A549 (cell line): ENCODE measurements around the gene DSCAM. TPM values are rescaled to one million over a fixed set of nuclear protein-coding genes. Genes with fewer than 3 reads are reported as not detected.

Experiments
- ATAC-seq, 2 experiments: fragments of 200-7000 bp in 1 of 2; fragments of >200 bp in 1 of 2; cut with Nextera tagmentation in 1 of 2; cut with Tn5 transposase in 1 of 2; 3 replicates each; pipeline versions ENCODE4 v1.8.0 to v1.9.1; 2018 to 2020; ENCODE audit warnings: mild to moderate bottlenecking in 1 of 2, moderate library complexity in 1 of 2
- CTCF ChIA-PET: fragments of 300-600 bp; sonication (Branson Sonifier 250); formaldehyde crosslinking; extraction: SDS; loops from one replicate; lab custom pipeline; 2021; ENCODE audit warnings: antibody characterized with exemption, inconsistent platforms; lab: Yijun Ruan, JAX
- POLR2A ChIA-PET: fragments of 350-600 bp; formaldehyde crosslinking; extraction: SDS; loops from one replicate; lab custom pipeline; 2021; ENCODE audit warnings: antibody characterized with exemption, inconsistent platforms; lab: Yijun Ruan, JAX
- DNase-seq, 2 experiments: peaks; one replicate each; pipeline versions ENCODE4 v3.0.0 to v3.0.0-alpha.2; 2011 to 2016; ENCODE audit warnings: low read depth in 1 of 2, low spot score in 1 of 2
- FAIRE-seq: peaks from 2 replicates; lab custom pipeline; 2011; peaks lifted over from hg19 to GRCh38; lab: Jason Lieb, UNC
- H3K27ac ChIP-seq, 2 experiments: fragments of >200 bp; sonication (Bioruptor Twin); formaldehyde crosslinking; 3 replicates each; pipeline ENCODE4 v1.5.1; 2016 to 2017
- H3K4me1 ChIP-seq: fragments of >200 bp; sonication (Bioruptor Twin); formaldehyde crosslinking; 3 replicates; pipeline ENCODE4 v1.6.1; 2016
- H3K4me2 ChIP-seq: fragments of >200 bp; sonication (Bioruptor Twin); formaldehyde crosslinking; 3 replicates; pipeline ENCODE4 v1.6.1; 2016
- H3K4me3 ChIP-seq: fragments of >200 bp; sonication (Bioruptor Twin); formaldehyde crosslinking; 3 replicates; pipeline ENCODE4 v1.5.1; 2016
- H3K9me3 ChIP-seq: fragments of >200 bp; sonication (Bioruptor Twin); formaldehyde crosslinking; 3 replicates; pipeline ENCODE4 v1.6.1; 2016
- BCL3 ChIP-seq: fragments of >200 bp; sonication (Bioruptor Twin); formaldehyde crosslinking; IDR thresholded peaks from 3 replicates; pipeline ENCODE4 v1.6.1; 2016
- BHLHE40 ChIP-seq: IDR thresholded peaks from 2 replicates; pipeline ENCODE4 v1.6.1; 2012; ENCODE audit warnings: low read depth, low read length, inconsistent platforms
- CEBPB ChIP-seq, 2 experiments: fragments of >200 bp in 1 of 2; sonication (Bioruptor Twin) in 1 of 2; formaldehyde crosslinking in 1 of 2; IDR thresholded peaks; 2 replicates each; pipeline ENCODE4 v1.6.1; 2012 to 2016
- CHD4 ChIP-seq: fragments of 200-600 bp; sonication (generic); IDR thresholded peaks from 2 replicates; pipeline ENCODE4 v1.6.1; 2016; ENCODE audit warnings: antibody characterized with exemption, mild to moderate bottlenecking, borderline replicate concordance
- CTCF ChIP-seq: fragments of >200 bp; sonication (Bioruptor Twin); formaldehyde crosslinking; IDR thresholded peaks from 3 replicates; pipeline ENCODE4 v1.5.1; 2016
- EHF ChIP-seq: fragments of 250-450 bp; sonication (Bioruptor Pico); IDR thresholded peaks from 2 replicates; pipeline ENCODE4 v1.5.0; 2020; ENCODE audit warnings: mild to moderate bottlenecking
- ESRRA ChIP-seq: fragments of 150-350 bp; IDR thresholded peaks from 2 replicates; pipeline ENCODE4 v1.6.1; 2014; ENCODE audit warnings: mild to moderate bottlenecking, low read length, borderline replicate concordance
- FOSB ChIP-seq: fragments of 250-450 bp; sonication (Bioruptor Pico); IDR thresholded peaks from 2 replicates; pipeline ENCODE4 v1.5.0; 2020; ENCODE audit warnings: mild to moderate bottlenecking, moderate library complexity
- GATA3 ChIP-seq: IDR thresholded peaks from 2 replicates; pipeline ENCODE4 v1.6.1; 2012; ENCODE audit warnings: borderline replicate concordance
- HOXB13 ChIP-seq: fragments of 250-450 bp; sonication (Bioruptor Pico); IDR thresholded peaks from 2 replicates; pipeline ENCODE4 v1.5.0; 2020; ENCODE audit warnings: low read depth, mild to moderate bottlenecking, moderate library complexity
- HOXB5 ChIP-seq: fragments of 250-450 bp; sonication (Bioruptor Pico); IDR thresholded peaks from 2 replicates; pipeline ENCODE4 v1.5.0; 2020; ENCODE audit warnings: mild to moderate bottlenecking, moderate library complexity
- MAX ChIP-seq: IDR thresholded peaks from 2 replicates; pipeline ENCODE4 v1.6.1; 2012
- POLR2A ChIP-seq: IDR thresholded peaks from 2 replicates; pipeline ENCODE4 v1.6.1; 2012; ENCODE audit warnings: mild to moderate bottlenecking, low read length
- POLR2AphosphoS2 ChIP-seq: conservative IDR thresholded peaks from 2 replicates; pipeline ENCODE4 v1.6.1; 2012; ENCODE audit warnings: low read length, improper control_type of control experiment, inconsistent platforms
- TFCP2L1 ChIP-seq: fragments of 250-450 bp; sonication (Bioruptor Pico); IDR thresholded peaks from 2 replicates; pipeline ENCODE4 v1.5.0; 2021; ENCODE audit warnings: mild to moderate bottlenecking
- TP53 ChIP-seq: fragments of 250-450 bp; sonication (Bioruptor Pico); IDR thresholded peaks from 2 replicates; pipeline ENCODE4 v1.5.0; 2021; ENCODE audit warnings: mild to moderate bottlenecking, moderate library complexity
- USF2 ChIP-seq: fragments of 450-650 bp; IDR thresholded peaks from 2 replicates; pipeline ENCODE4 v1.6.1; 2014; ENCODE audit warnings: antibody characterized with exemption
- ZC3H11A ChIP-seq: fragments of 450-650 bp; IDR thresholded peaks from 2 replicates; pipeline ENCODE4 v1.6.1; 2014; ENCODE audit warnings: antibody characterized with exemption, mild to moderate bottlenecking
- WGBS: methylation state at CpG from one replicate; pipeline ENCODE4 v1.1.6; 2017; ENCODE audit errors: missing lambda C conversion rate; 5-methylcytosine and 5-hydroxymethylcytosine counted together
- polyA plus RNA-seq, 4 experiments: library from polyadenylated mRNA; depleted of rRNA in 3 of 4; stranded (reverse); fragments of >200 nt; fragmentation: RNase III in 1 of 4; extraction: RNeasy Plus Mini Kit Qiagen cat#74134 plus additional on column Dnase treatment in 1 of 4; gene quantifications; 2 replicates in 3 of 4; 3 replicates in 1 of 4; pipeline ENCODE4 v1.2.3, GENCODE V29; 2011 to 2017
- TF ChIP-seq, protein P1 (sequence below): fragments of 150-350 bp; IDR thresholded peaks from 2 replicates; pipeline ENCODE4 v1.6.1; 2014; ENCODE audit warnings: low read depth, mild to moderate bottlenecking, low read length
- TF ChIP-seq, protein P2 (sequence below): fragments of 250-450 bp; sonication (Bioruptor Pico); IDR thresholded peaks from 2 replicates; pipeline ENCODE4 v1.5.0; 2021; ENCODE audit warnings: mild to moderate bottlenecking, moderate library complexity, borderline replicate concordance
- TF ChIP-seq, protein P3 (sequence below): IDR thresholded peaks from 2 replicates; pipeline ENCODE4 v1.6.1; 2012; ENCODE audit warnings: low read depth, borderline replicate concordance
- TF ChIP-seq, protein P4 (sequence below): fragments of 250-450 bp; sonication (Bioruptor Pico); IDR thresholded peaks from 2 replicates; pipeline ENCODE4 v1.5.0; 2020; ENCODE audit warnings: low read depth, mild to moderate bottlenecking, moderate library complexity

DSCAM gene
- polyA plus RNA-seq, 2 of the 4 experiments (the other 2 are of a cell fraction) = not detected

DNA sequence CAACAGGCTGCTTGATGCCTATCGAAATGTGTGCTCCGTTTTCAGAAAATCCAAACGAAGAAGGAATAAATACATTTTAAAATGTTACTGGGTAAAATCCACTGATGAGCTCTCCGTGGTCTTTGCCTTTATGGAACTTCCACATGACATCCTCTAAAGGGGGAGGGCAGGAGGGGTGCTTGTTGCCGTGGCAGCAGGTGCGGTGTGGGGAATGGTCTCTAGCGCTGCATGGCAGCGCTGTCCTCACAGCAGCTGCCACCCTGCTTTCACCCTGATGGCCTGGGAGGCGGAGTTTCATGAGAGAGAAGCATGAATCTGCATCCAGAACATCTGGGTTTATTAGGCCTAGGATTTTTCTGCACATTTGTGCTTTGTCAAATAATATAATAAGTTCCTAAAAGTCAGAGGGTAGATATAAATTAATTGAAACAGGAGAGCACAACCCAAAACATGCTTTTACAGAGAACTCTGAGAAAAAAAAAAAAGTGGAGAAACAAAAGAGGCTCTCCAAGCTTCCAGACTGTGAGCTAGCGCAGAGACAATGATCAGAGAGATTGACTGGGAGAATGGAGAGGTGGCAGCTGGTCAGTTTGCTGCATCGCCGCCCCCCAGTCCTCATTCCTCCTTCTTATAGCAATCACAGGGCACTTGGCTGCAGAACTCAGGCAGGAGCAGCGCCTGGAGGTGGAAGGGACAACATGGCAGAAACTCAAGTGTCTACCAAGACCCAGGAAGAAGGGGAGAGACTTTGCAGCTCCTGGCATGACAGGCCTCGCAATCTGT lies 228.6 kb downstream of the DSCAM start:
- DNase-seq (no peak), ATAC-seq (no peak), FAIRE-seq (no peak)
- H3K9me3 ChIP-seq = no peaks in the 10 kb centered on the region
- H3K4me1 ChIP-seq = no peaks in the 10 kb centered on the region
- TF ChIP-seq GATA3 = no peak
- TF ChIP-seq BHLHE40 = no peak
- no peak for TF ChIP-seq FOSB (CRISPR knock-in tag)
- TF ChIP-seq ZC3H11A = no peak
- TF ChIP-seq POLR2AphosphoS2 = no peak
- TF ChIP-seq, all 56 proteins: peak for 0
- no peak overlapping the region for H3K4me3 ChIP-seq
- 25% methylated on average over 14 of the region's 14 CpGs for WGBS
- ChIA-PET CTCF (no interaction called here), POLR2A (no interaction called here)
- no peak overlapping the region for H3K27ac ChIP-seq
- no peak overlapping the region for H3K4me2 ChIP-seq

GRCh38 chr21:40616377-40616704 lies 230.6 kb downstream of the DSCAM start:
- ChIA-PET CTCF (no interaction called here), POLR2A (no interaction called here)
- H3K4me1 ChIP-seq = no peaks in the 10 kb centered on the region
- no peak overlapping the region for H3K4me2 ChIP-seq
- H3K4me3 ChIP-seq = no peak overlapping the region
- no peak for TF ChIP-seq CHD4
- no peak for TF ChIP-seq HOXB5 (CRISPR knock-in tag)
- no peak for TF ChIP-seq EHF (CRISPR knock-in tag)
- no peak for TF ChIP-seq BCL3
- TF ChIP-seq, protein P1, sequence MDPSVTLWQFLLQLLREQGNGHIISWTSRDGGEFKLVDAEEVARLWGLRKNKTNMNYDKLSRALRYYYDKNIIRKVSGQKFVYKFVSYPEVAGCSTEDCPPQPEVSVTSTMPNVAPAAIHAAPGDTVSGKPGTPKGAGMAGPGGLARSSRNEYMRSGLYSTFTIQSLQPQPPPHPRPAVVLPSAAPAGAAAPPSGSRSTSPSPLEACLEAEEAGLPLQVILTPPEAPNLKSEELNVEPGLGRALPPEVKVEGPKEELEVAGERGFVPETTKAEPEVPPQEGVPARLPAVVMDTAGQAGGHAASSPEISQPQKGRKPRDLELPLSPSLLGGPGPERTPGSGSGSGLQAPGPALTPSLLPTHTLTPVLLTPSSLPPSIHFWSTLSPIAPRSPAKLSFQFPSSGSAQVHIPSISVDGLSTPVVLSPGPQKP = no peak
- TF ChIP-seq TFCP2L1 (CRISPR knock-in tag) = no peak
- ATAC-seq (no peak), DNase-seq (no peak), FAIRE-seq (no peak)
- H3K9me3 ChIP-seq = no peaks in the 10 kb centered on the region
- 40% methylated on average over 4 of the region's 5 CpGs for WGBS
- H3K27ac ChIP-seq = no peak overlapping the region

- POLR2A ChIA-PET = no interaction called here
- no peak overlapping the region for H3K4me3 ChIP-seq
- no peaks in the 10 kb centered on the region for H3K4me1 ChIP-seq
- 2% methylated on average over 9 of the region's 9 CpGs for WGBS
- no peak for ATAC-seq
- FAIRE-seq = no peak
- no peak for DNase-seq
- H3K4me2 ChIP-seq = no peak overlapping the region
- H3K27ac ChIP-seq = no peak overlapping the region
- CTCF ChIA-PET = interaction anchor here (0.8 kb wide), 1 partner anchor 148 kb away, joined by 3 read pairs; no protein-coding TSS in a partner anchor
- H3K9me3 ChIP-seq = no peaks in the 10 kb centered on the region
- TF ChIP-seq POLR2AphosphoS2 (no peak), MAX (no peak), POLR2A (no peak), ESRRA (no peak), HOXB13 (CRISPR knock-in tag) (no peak), TP53 (CRISPR knock-in tag) (no peak), CTCF (no peak), USF2 (no peak), CEBPB (IDR thresholded peaks at IDR 0.05) (no peak), BHLHE40 (no peak)
- TF ChIP-seq, protein P2, sequence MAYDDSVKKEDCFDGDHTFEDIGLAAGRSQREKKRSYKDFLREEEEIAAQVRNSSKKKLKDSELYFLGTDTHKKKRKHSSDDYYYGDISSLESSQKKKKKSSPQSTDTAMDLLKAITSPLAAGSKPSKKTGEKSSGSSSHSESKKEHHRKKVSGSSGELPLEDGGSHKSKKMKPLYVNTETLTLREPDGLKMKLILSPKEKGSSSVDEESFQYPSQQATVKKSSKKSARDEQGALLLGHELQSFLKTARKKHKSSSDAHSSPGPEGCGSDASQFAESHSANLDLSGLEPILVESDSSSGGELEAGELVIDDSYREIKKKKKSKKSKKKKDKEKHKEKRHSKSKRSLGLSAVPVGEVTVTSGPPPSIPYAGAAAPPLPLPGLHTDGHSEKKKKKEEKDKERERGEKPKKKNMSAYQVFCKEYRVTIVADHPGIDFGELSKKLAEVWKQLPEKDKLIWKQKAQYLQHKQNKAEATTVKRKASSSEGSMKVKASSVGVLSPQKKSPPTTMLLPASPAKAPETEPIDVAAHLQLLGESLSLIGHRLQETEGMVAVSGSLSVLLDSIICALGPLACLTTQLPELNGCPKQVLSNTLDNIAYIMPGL (CRISPR knock-in tag) = no peak
- TF ChIP-seq, protein P3, sequence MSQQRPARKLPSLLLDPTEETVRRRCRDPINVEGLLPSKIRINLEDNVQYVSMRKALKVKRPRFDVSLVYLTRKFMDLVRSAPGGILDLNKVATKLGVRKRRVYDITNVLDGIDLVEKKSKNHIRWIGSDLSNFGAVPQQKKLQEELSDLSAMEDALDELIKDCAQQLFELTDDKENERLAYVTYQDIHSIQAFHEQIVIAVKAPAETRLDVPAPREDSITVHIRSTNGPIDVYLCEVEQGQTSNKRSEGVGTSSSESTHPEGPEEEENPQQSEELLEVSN = no peak
- TF ChIP-seq, protein P4, sequence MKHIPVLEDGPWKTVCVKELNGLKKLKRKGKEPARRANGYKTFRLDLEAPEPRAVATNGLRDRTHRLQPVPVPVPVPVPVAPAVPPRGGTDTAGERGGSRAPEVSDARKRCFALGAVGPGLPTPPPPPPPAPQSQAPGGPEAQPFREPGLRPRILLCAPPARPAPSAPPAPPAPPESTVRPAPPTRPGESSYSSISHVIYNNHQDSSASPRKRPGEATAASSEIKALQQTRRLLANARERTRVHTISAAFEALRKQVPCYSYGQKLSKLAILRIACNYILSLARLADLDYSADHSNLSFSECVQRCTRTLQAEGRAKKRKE (CRISPR knock-in tag) = no peak
These were observed 231.2 kb downstream of the DSCAM start for GRCh38 chr21:40615505-40616376.
